Common myeloid progenitor, CD34-positive (primary cell): ENCODE data around the gene KRT76.

Experiments
- CTCF ChIA-PET: fragments of 350-600 bp; sonication (Branson Sonifier 250); formaldehyde crosslinking; loops from one replicate; lab custom pipeline; 2021; ENCODE audit warnings: antibody characterized with exemption; lab: Charles Lee
- POLR2A ChIA-PET: fragments of 350-600 bp; sonication (Branson Sonifier 250); formaldehyde crosslinking; loops from one replicate; lab custom pipeline; 2021; ENCODE audit warnings: antibody characterized with exemption; lab: Charles Lee
- DNase-seq, 3 donors: peaks; one replicate each; pipeline versions ENCODE4 v3.0.0 to v3.0.0-alpha.2; 2013
- H3K27ac ChIP-seq, 2 experiments: 1 replicate in 1 of 2; 2 replicates in 1 of 2; pipeline ENCODE4 v1.7.0; 2013; ENCODE audit warnings: inconsistent platforms in 2 of 2, low read length in 2 of 2, mild to moderate bottlenecking in 2 of 2, low read depth in 1 of 2, moderate library complexity in 1 of 2; ENCODE audit not compliant: severe bottlenecking in 2 of 2, insufficient read depth in 1 of 2, poor library complexity in 1 of 2
- H3K27me3 ChIP-seq, 5 experiments: replicated peaks in 2 of 5; 1 replicate in 3 of 5; 2 replicates in 2 of 5; pipeline versions ENCODE4 v1.6.1 to v1.7.0; 2013; ENCODE audit warnings: low read length in 4 of 5, mild to moderate bottlenecking in 2 of 5, moderate library complexity in 2 of 5, inconsistent platforms in 1 of 5; ENCODE audit not compliant: insufficient read depth in 5 of 5, control insufficient read depth in 4 of 5
- H3K36me3 ChIP-seq, 4 experiments: 1 replicate in 2 of 4; 2 replicates in 2 of 4; pipeline versions ENCODE4 v1.6.1 to v1.7.0; 2013; ENCODE audit warnings: low read length in 3 of 4, control low read depth in 1 of 4, mild to moderate bottlenecking in 1 of 4; ENCODE audit not compliant: control insufficient read depth in 4 of 4, insufficient read depth in 4 of 4
- H3K4me1 ChIP-seq, 4 experiments: 1 replicate in 3 of 4; 2 replicates in 1 of 4; pipeline versions ENCODE4 v1.6.1 to v1.7.1; 2013; ENCODE audit warnings: low read length in 3 of 4, mild to moderate bottlenecking in 3 of 4, control low read depth in 1 of 4, inconsistent platforms in 1 of 4, moderate library complexity in 1 of 4; ENCODE audit not compliant: control insufficient read depth in 4 of 4, insufficient read depth in 4 of 4; ENCODE audit errors: control extremely low read depth in 1 of 4
- H3K4me3 ChIP-seq, 7 experiments: 1 replicate in 4 of 7; 2 replicates in 3 of 7; pipeline versions ENCODE4 v1.5.1 to v1.7.0; 2013; ENCODE audit warnings: mild to moderate bottlenecking in 7 of 7, low read length in 6 of 7, moderate library complexity in 6 of 7, inconsistent platforms in 2 of 7, low read depth in 2 of 7, control low read depth in 1 of 7; ENCODE audit not compliant: insufficient read depth in 4 of 7, control insufficient read depth in 1 of 7; ENCODE audit errors: extremely low read depth in 1 of 7
- H3K9me3 ChIP-seq, 5 experiments: 1 replicate in 4 of 5; 2 replicates in 1 of 5; pipeline versions ENCODE4 v1.6.1 to v1.7.1; 2013; ENCODE audit warnings: low read length in 4 of 5, mild to moderate bottlenecking in 2 of 5, inconsistent platforms in 1 of 5, low read depth in 1 of 5, moderate library complexity in 1 of 5; ENCODE audit not compliant: control insufficient read depth in 4 of 5, insufficient read depth in 2 of 5; ENCODE audit errors: control extremely low read depth in 1 of 5
- WGBS: methylation state at CpG from one replicate; pipeline ENCODE4 v1.1.5; 2013; ENCODE audit not compliant: insufficient coverage; 5-methylcytosine and 5-hydroxymethylcytosine counted together

Gene KRT76

DNA sequence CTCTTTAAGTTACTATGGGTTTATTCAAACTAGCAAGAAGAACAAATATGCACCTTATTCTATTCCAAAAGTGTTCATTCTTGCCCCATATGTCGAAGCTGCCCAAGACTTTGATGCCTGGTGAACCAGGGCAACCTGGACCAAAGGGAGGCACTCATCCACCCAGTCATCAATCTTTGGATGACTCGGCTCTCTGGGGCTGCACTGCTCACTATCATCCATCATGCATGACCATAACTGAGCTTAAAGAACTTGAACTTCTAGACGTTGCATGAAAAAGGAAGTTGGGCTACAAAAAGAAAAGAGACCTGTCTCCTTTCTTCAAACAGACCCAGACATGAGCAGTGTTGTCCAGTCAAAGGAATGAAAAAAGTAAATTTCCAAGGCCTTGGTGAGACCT lies 35.6 kb upstream of the KRT76 start:
- Histone ChIP-seq H3K4me3 (no peak overlapping the region), H3K36me3 (no peaks in the 10 kb centered on the region), H3K4me1 (no peaks in the 10 kb centered on the region), H3K27me3 (peaks cover 0 to 3% (median 0%) of the 10 kb centered on the region in 5 experiments), H3K9me3 (no peaks in the 10 kb centered on the region), H3K27ac (no peak overlapping the region)
- DNase-seq: peak in 1 of 3 donors; percentile 5
- POLR2A ChIA-PET: no interaction called here
- 42% methylated on average over 2 of the region's 3 CpGs for WGBS
- CTCF ChIA-PET: interaction anchor here (0.8 kb wide), 1 partner anchor 232 kb away, joined by 3 read pairs; no protein-coding TSS in a partner anchor

GRCh38 chr12:52812073-52812400 lies 34.9 kb upstream of the KRT76 start:
- peaks cover 0 to 3% (median 0%) of the 10 kb centered on the region in 5 experiments for H3K27me3 ChIP-seq
- H3K4me3 ChIP-seq: no peak overlapping the region
- no peaks in the 10 kb centered on the region for H3K9me3 ChIP-seq
- no peaks in the 10 kb centered on the region for H3K4me1 ChIP-seq
- 82% methylated on average over 4 of the region's 4 CpGs for WGBS
- H3K27ac ChIP-seq: no peak overlapping the region
- DNase-seq: no peak
- ChIA-PET CTCF (interaction anchor here (0.8 kb wide), 1 partner anchor 231 kb away, joined by 3 read pairs; no protein-coding TSS in a partner anchor), POLR2A (interaction anchor here (0.5 kb wide), 1 partner anchor 51 kb away, joined by 3 read pairs; no protein-coding TSS in a partner anchor)
- no peaks in the 10 kb centered on the region for H3K36me3 ChIP-seq

- ChIA-PET POLR2A (interaction anchor here (0.5 kb wide), 1 partner anchor 51 kb away, joined by 3 read pairs; no protein-coding TSS in a partner anchor), CTCF (no interaction called here)
- no peak overlapping the region for H3K4me3 ChIP-seq
- H3K36me3 ChIP-seq: no peaks in the 10 kb centered on the region
- peaks cover 0 to 3% (median 0%) of the 10 kb centered on the region in 5 experiments for H3K27me3 ChIP-seq
- WGBS: 93% methylated on average over 8 of the region's 9 CpGs
- no peaks in the 10 kb centered on the region for H3K9me3 ChIP-seq
- no peaks in the 10 kb centered on the region for H3K4me1 ChIP-seq
- no peak overlapping the region for H3K27ac ChIP-seq
- DNase-seq: no peak
Measured at GRCh38 chr12:52811191-52812072, 34.3 kb upstream of the KRT76 start.

GRCh38 chr12:52810554-52810953 lies 33.4 kb upstream of the KRT76 start:
- CTCF ChIA-PET: interaction anchor here (0.9 kb wide), 1 partner anchor 13 kb away, joined by 3 read pairs; no protein-coding TSS in a partner anchor
- POLR2A ChIA-PET: interaction anchor here (0.7 kb wide), 1 partner anchor 68 kb away, joined by 3 read pairs; no protein-coding TSS in a partner anchor
- WGBS: 67% methylated on average over 3 of the region's 5 CpGs
- H3K27me3 ChIP-seq: peaks cover 0 to 3% (median 0%) of the 10 kb centered on the region in 5 experiments
- H3K4me1 ChIP-seq: no peaks in the 10 kb centered on the region
- DNase-seq: no peak
- no peak overlapping the region for H3K27ac ChIP-seq
- no peaks in the 10 kb centered on the region for H3K9me3 ChIP-seq
- no peaks in the 10 kb centered on the region for H3K36me3 ChIP-seq
- H3K4me3 ChIP-seq: no peak overlapping the region

DNA sequence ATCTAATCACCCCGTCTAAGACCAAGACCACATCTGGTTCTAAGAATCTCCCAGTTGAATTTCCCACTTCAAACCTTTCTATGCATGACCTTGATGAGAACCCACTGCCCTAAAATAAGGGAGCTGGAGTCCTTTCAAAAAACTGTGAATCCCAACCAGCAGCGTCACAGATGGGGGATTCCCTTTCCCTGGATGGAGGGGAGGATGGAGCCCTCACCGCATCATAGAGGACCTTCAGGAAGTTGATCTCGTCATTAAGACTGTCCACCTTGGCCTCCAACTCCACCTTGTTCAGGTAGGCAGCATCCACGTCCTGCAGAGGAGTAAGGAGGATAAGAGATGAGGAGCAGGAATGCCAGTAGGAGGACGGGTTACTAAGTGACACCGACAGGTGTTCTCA lies 32.0 kb upstream of the KRT76 start:
- ChIA-PET CTCF (interaction anchor here (2.6 kb wide), 1 partner anchor 13 kb away, joined by 7 read pairs; the partner anchor contains the start of gene KRT3), POLR2A (no interaction called here)
- H3K4me1 ChIP-seq: no peaks in the 10 kb centered on the region
- WGBS: 78% methylated on average over 6 of the region's 7 CpGs
- DNase-seq: no peak
- no peaks in the 10 kb centered on the region for H3K36me3 ChIP-seq
- no peak overlapping the region for H3K4me3 ChIP-seq
- no peak overlapping the region for H3K27ac ChIP-seq
- H3K9me3 ChIP-seq: no peaks in the 10 kb centered on the region
- H3K27me3 ChIP-seq: peaks cover 0 to 3% (median 0%) of the 10 kb centered on the region in 5 experiments

DNA sequence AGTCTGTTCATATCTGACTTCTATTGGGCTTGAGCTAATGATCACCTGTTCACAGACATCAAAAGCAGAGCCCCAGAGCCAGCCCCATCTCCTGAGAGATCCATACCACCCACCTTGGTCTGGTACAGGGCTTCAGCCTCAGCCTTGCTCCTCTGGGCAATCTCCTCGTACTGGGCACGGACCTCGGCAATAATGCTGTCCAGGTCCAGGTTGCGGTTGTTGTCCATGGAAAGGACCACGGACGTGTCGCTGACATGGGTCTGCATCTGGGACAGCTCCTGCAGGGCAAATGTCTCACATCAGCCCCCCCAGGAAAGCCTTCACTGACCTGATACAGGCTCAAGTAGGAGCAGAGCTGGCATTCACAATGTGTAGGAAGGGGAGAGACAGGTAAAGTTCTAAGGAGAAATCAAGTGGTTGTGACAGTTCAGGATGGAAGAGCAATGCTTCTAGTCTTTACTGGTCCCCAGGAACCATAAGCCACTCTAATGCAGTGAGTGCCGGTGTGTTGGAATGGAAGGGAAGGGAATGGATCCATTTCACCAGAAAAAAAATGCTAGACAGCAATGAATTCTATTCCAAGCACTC lies 31.5 kb upstream of the KRT76 start:
- H3K4me1 ChIP-seq: no peaks in the 10 kb centered on the region
- no peak overlapping the region for H3K27ac ChIP-seq
- 98% methylated on average over 7 of the region's 8 CpGs for WGBS
- H3K36me3 ChIP-seq: no peaks in the 10 kb centered on the region
- no peak for DNase-seq
- no peak overlapping the region for H3K4me3 ChIP-seq
- ChIA-PET POLR2A (no interaction called here), CTCF (interaction anchor here (0.7 to 2.6 kb wide), 2 partner anchors 8 to 13 kb away, joined by 3 to 7 read pairs; partner anchors contain the start of gene KRT3)
- peaks cover 0 to 3% (median 0%) of the 10 kb centered on the region in 5 experiments for H3K27me3 ChIP-seq
- H3K9me3 ChIP-seq: no peaks in the 10 kb centered on the region
